Breast epithelium (tissue), 4 donors: ENCODE measurements around the gene VIPR1. TPM values are rescaled to one million over a fixed set of nuclear protein-coding genes. Genes with fewer than 3 reads are reported as not detected.

Experiments used
- DNase-seq, 2 donors: peaks; one replicate each; pipeline ENCODE4 v3.0.0-alpha.2; 2019; ENCODE audit warnings: low spot score in 2 of 2
- H3K27ac ChIP-seq, 2 donors: fragments of 200-600 bp; sonication (generic) in 1 of 2; one replicate each; pipeline ENCODE4 v1.5.1; 2016 to 2019; ENCODE audit warnings: mild to moderate bottlenecking in 1 of 2
- H3K27me3 ChIP-seq, 2 donors: fragments of 200-600 bp; sonication (generic) in 1 of 2; one replicate each; pipeline versions ENCODE4 v1.5.1 to v1.6.0; 2017 to 2019; ENCODE audit warnings: control low read depth in 1 of 2, mild to moderate bottlenecking in 1 of 2
- H3K36me3 ChIP-seq: fragments of 200-600 bp; one replicate; pipeline ENCODE4 v1.5.1; 2019
- H3K4me1 ChIP-seq, 2 donors: fragments of 200-600 bp; sonication (generic); one replicate each; pipeline ENCODE4 v1.5.1; 2016 to 2019; ENCODE audit warnings: control low read depth in 1 of 2
- H3K4me3 ChIP-seq, 3 donors: fragments of 200-600 bp; sonication (generic); 1 replicate in 2 of 3; 2 replicates in 1 of 3; pipeline ENCODE4 v1.5.1; 2016 to 2019; ENCODE audit warnings: mild to moderate bottlenecking in 3 of 3, moderate library complexity in 2 of 3
- H3K9me3 ChIP-seq, 2 donors: fragments of 200-600 bp; sonication (generic) in 1 of 2; one replicate each; pipeline ENCODE4 v1.5.1; 2016 to 2019; ENCODE audit warnings: control low read depth in 1 of 2
- POLR2A ChIP-seq: fragments of 450-650 bp; IDR thresholded peaks from one replicate; pipeline ENCODE4 v1.6.1; 2016; ENCODE audit warnings: antibody characterized with exemption, mild to moderate bottlenecking, moderate library complexity
- POLR2AphosphoS5 ChIP-seq, 3 donors: sonication (generic); formaldehyde crosslinking; IDR thresholded peaks; one replicate each; pipeline ENCODE4 v1.6.1; 2017; ENCODE audit warnings: antibody characterized with exemption in 3 of 3
- intact Hi-C: fragments of 100-400 bp; cut with DNase I; formaldehyde crosslinking; loops from one replicate; pipeline ENCODE4 v1.15.1; 2023; ENCODE audit warnings: low total_unique reads
- total RNA-seq, 3 donors: library from RNA; depleted of rRNA; stranded (reverse); fragments of >200 nt; gene quantifications; one replicate each; pipeline ENCODE4 v1.1.0, GENCODE V29; 2016
- TF ChIP-seq, protein P1 (sequence below), 3 donors: fragments of 450-650 bp; IDR thresholded peaks; one replicate each; pipeline ENCODE4 v1.5.1; 2016 to 2017; ENCODE audit warnings: antibody characterized with exemption in 3 of 3, mild to moderate bottlenecking in 3 of 3, moderate library complexity in 3 of 3

Gene VIPR1
- total RNA-seq, 3 donors from 2014 or later = 16.3 to 40.2 (median 25.2) TPM

DNA sequence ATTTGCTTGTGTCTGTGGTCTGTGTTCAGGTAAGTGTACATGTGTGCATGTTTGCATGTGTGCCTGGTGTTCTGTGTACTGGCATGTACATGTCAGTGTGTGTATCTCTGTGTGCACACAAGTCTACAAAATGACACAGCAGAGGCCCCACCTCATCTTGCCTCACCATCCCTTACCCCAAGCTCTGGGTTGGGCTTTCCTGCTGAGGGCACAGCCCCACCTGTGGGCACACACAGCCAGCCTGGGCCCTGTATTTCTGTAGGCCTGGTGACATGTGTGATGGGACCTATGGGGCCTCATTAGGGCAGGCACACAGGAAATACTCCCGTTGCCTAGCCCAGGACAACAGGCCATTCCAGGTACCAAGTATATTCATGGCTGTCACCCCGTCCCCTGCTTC is 13.5 kb downstream of the VIPR1 start:
- peak overlapping the region; percentile 91 to 94 for H3K27ac ChIP-seq
- H3K27me3 ChIP-seq = no peaks in the 10 kb centered on the region
- TF ChIP-seq, protein P1, sequence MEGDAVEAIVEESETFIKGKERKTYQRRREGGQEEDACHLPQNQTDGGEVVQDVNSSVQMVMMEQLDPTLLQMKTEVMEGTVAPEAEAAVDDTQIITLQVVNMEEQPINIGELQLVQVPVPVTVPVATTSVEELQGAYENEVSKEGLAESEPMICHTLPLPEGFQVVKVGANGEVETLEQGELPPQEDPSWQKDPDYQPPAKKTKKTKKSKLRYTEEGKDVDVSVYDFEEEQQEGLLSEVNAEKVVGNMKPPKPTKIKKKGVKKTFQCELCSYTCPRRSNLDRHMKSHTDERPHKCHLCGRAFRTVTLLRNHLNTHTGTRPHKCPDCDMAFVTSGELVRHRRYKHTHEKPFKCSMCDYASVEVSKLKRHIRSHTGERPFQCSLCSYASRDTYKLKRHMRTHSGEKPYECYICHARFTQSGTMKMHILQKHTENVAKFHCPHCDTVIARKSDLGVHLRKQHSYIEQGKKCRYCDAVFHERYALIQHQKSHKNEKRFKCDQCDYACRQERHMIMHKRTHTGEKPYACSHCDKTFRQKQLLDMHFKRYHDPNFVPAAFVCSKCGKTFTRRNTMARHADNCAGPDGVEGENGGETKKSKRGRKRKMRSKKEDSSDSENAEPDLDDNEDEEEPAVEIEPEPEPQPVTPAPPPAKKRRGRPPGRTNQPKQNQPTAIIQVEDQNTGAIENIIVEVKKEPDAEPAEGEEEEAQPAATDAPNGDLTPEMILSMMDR (IDR thresholded peaks at IDR 0.05) = no peak
- TF ChIP-seq POLR2A (no peak), POLR2AphosphoS5 (IDR thresholded peaks at IDR 0.05) (no peak)
- H3K9me3 ChIP-seq = no peaks in the 10 kb centered on the region
- H3K36me3 ChIP-seq = no peaks in the 10 kb centered on the region
- H3K4me3 ChIP-seq = no peak overlapping the region
- H3K4me1 ChIP-seq = peaks cover 4 to 6% of the 10 kb centered on the region in 2 donors
- intact Hi-C loops = no loop called here
- no peak for DNase-seq

- no peaks in the 10 kb centered on the region for H3K9me3 ChIP-seq
- peaks cover 4 to 6% of the 10 kb centered on the region in 2 donors for H3K4me1 ChIP-seq
- no peak for DNase-seq
- H3K27ac ChIP-seq = peak overlapping the region; percentile 91 to 94
- TF ChIP-seq POLR2A = no peak
- TF ChIP-seq, protein P1 (IDR thresholded peaks at IDR 0.05) = no peak
- no peak for TF ChIP-seq POLR2AphosphoS5 (IDR thresholded peaks at IDR 0.05)
- intact Hi-C loops = no loop called here
- H3K27me3 ChIP-seq = no peaks in the 10 kb centered on the region
- no peak overlapping the region for H3K4me3 ChIP-seq
- H3K36me3 ChIP-seq = no peaks in the 10 kb centered on the region
These were observed 14.0 kb downstream of the VIPR1 start for GRCh38 chr3:42516443-42516842.

GRCh38 chr3:42517117-42517516 is 14.7 kb downstream of the VIPR1 start:
- DNase-seq = no peak
- Histone ChIP-seq H3K27me3 (no peaks in the 10 kb centered on the region), H3K9me3 (no peaks in the 10 kb centered on the region), H3K36me3 (no peaks in the 10 kb centered on the region), H3K27ac (peak overlapping the region in 1 of 2 donors; percentile 91), H3K4me3 (no peak overlapping the region), H3K4me1 (peaks cover 4 to 6% of the 10 kb centered on the region in 2 donors)
- no peak for TF ChIP-seq POLR2A
- TF ChIP-seq POLR2AphosphoS5 (IDR thresholded peaks at IDR 0.05) = no peak
- TF ChIP-seq, protein P1 (IDR thresholded peaks at IDR 0.05) = no peak
- intact Hi-C loops = no loop called here

DNA sequence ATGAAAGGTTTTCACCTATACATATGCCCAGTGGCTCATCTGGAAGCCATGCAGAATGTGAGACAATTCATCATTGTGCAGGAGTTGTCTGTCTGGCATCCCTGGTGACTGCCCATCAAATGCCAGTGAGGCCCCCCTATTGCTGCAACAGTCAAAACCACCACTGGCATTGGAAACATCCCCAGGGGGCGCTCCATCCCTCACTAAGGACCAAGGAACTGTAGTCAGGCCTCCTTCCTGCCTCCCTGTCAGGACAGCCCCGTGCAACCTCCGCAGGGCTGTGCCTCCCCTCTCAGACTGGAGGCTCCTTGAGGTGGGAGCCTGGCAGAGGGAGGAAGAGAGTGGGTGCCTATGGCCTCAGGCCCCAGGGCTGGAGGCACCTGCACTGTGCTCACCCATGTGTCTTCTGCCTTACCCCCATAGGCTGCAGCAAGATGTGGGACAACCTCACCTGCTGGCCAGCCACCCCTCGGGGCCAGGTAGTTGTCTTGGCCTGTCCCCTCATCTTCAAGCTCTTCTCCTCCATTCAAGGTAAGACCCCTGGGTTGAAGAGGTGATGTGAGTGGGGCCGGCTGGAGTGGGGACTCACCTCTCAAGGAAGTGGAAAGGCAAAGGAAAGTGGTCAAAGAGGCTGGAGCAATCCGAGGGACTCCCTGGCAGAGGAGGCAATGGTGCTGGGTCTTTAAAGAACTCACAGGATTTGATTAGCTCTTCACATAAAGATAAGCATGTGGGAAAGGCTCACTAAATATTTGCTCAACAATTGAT is 16.5 kb downstream of the VIPR1 start:
- intact Hi-C loops = no loop called here
- H3K9me3 ChIP-seq = no peaks in the 10 kb centered on the region
- H3K4me1 ChIP-seq = peaks cover 4 to 6% of the 10 kb centered on the region in 2 donors
- H3K4me3 ChIP-seq = no peak overlapping the region
- TF ChIP-seq, protein P1 (IDR thresholded peaks at IDR 0.05) = no peak
- TF ChIP-seq POLR2AphosphoS5 (IDR thresholded peaks at IDR 0.05) (no peak), POLR2A (no peak)
- no peak for DNase-seq
- no peaks in the 10 kb centered on the region for H3K27me3 ChIP-seq
- H3K36me3 ChIP-seq = no peaks in the 10 kb centered on the region
- H3K27ac ChIP-seq = no peak overlapping the region

DNA sequence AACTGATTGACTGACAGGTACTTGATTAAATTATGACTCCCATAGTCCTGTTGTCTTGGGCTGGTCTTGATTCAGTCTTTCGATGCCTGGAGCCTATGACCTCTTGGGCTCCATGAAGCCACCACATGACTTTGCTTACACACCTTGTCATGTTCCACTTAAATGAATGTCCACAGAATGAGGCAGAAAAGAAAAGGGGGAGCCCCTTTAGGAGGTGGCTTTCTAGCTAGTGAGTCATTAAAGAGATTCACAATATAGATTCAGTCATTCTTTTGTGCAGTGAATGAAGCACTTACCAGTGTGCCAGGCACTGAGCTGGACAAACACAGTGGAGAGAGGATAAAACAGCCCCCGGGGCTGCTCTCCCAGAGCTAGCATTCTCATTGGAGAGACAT is 17.1 kb downstream of the VIPR1 start:
- TF ChIP-seq POLR2AphosphoS5 (IDR thresholded peaks at IDR 0.05) = no peak
- TF ChIP-seq, protein P1 (IDR thresholded peaks at IDR 0.05) = no peak
- no peak for TF ChIP-seq POLR2A
- no peak for DNase-seq
- Histone ChIP-seq H3K27ac (peak overlapping the region in 1 of 2 donors; percentile 36), H3K4me1 (peaks cover 4 to 6% of the 10 kb centered on the region in 2 donors), H3K36me3 (no peaks in the 10 kb centered on the region), H3K27me3 (no peaks in the 10 kb centered on the region), H3K4me3 (no peak overlapping the region), H3K9me3 (no peaks in the 10 kb centered on the region)
- intact Hi-C loops = no loop called here
